Stimulated activated effector memory CD8-positive, alpha-beta T cell treated with anti-CD3 and anti-CD28 coated beads, Interleukin-12 subunit alpha, Interleukin-12 subunit beta, amount 100 ng/mL, for 72 hours (primary cell): ENCODE results near the gene KLHL14.
A peak's percentile ranks its signal among the peaks of the same experiment; 100 is the strongest.
"Not testable (repeated sequence)": the region's sequence is repeated elsewhere in the genome, so short reads cannot be mapped to it uniquely, and the experiment has no call there.

Experiments
- ATAC-seq: fragments of 150-1000 bp; cut with Tn5 transposase; 2 replicates; pipeline ENCODE4 v1.10.0; 2021
- DNase-seq, 2 donors: peaks; one replicate each; pipeline ENCODE4 v3.0.0; 2021 to 2022; ENCODE audit warnings: low spot score in 2 of 2
- H3K27ac Mint-ChIP-seq: one replicate; pipeline ENCODE4 v1.8.0; 2022; ENCODE audit warnings: mild to moderate bottlenecking, mixed read lengths
- H3K36me3 Mint-ChIP-seq: one replicate; pipeline ENCODE4 v1.8.0; 2022; ENCODE audit warnings: mild to moderate bottlenecking, mixed read lengths
- H3K4me1 Mint-ChIP-seq: one replicate; pipeline ENCODE4 v1.8.0; 2022; ENCODE audit warnings: mixed read lengths
- H3K4me3 Mint-ChIP-seq: one replicate; pipeline ENCODE4 v1.8.0; 2022; ENCODE audit warnings: mild to moderate bottlenecking, mixed read lengths
- H3K9me3 Mint-ChIP-seq: one replicate; pipeline ENCODE4 v1.8.0; 2022; ENCODE audit warnings: mixed read lengths

KLHL14 gene

GRCh38 chr18:32661486-32662299, 111.1 kb downstream of the KLHL14 start:
- no peak overlapping the region for H3K4me3 Mint-ChIP-seq
- ATAC-seq (peak; percentile 43), DNase-seq (no peak)
- no peak overlapping the region for H3K27ac Mint-ChIP-seq
- H3K4me1 Mint-ChIP-seq: no peaks in the 10 kb centered on the region
- H3K9me3 Mint-ChIP-seq: peaks cover 4% of the 10 kb centered on the region
- H3K36me3 Mint-ChIP-seq: no peaks in the 10 kb centered on the region

DNA sequence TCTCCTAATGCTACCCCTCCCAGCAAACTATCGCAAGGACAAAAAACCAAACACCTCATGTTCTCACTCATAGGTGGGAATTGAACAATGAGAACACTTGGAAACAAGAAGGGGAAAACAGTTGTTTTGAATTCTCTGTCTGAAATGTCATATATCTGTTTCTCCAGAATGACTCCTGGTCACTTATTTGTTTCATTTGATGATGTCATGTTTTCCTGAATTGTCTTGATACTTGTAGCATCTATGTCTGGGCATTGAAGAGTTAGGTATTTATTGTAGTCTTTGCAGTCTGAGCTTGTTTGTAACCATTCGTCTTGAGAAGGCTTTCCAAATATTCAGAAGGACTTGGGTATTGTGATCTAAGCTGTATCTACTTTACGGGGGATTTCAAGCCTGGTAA, 118.3 kb downstream of the KLHL14 start:
- DNase-seq, H3K4me1 Mint-ChIP-seq, ATAC-seq, H3K36me3 Mint-ChIP-seq, H3K27ac Mint-ChIP-seq, H3K4me3 Mint-ChIP-seq: not testable (repeated sequence)
- peaks cover 11% of the 10 kb centered on the region for H3K9me3 Mint-ChIP-seq

GRCh38 chr18:32637659-32638058, 135.2 kb downstream of the KLHL14 start:
- not testable (repeated sequence) for H3K36me3 Mint-ChIP-seq, H3K4me1 Mint-ChIP-seq, H3K27ac Mint-ChIP-seq, ATAC-seq, DNase-seq, H3K9me3 Mint-ChIP-seq, H3K4me3 Mint-ChIP-seq

GRCh38 chr18:32637226-32637625, 135.6 kb downstream of the KLHL14 start:
- Mint-ChIP-seq H3K4me1 (no peaks in the 10 kb centered on the region), H3K4me3 (no peak overlapping the region), H3K27ac (no peak overlapping the region), H3K9me3 (peaks cover 3% of the 10 kb centered on the region), H3K36me3 (no peaks in the 10 kb centered on the region)
- no peak for DNase-seq
- no peak for ATAC-seq

- ATAC-seq: no peak
- H3K4me1 Mint-ChIP-seq: no peaks in the 10 kb centered on the region
- H3K27ac Mint-ChIP-seq: no peak overlapping the region
- H3K36me3 Mint-ChIP-seq: no peaks in the 10 kb centered on the region
- no peak overlapping the region for H3K4me3 Mint-ChIP-seq
- peaks cover 3% of the 10 kb centered on the region for H3K9me3 Mint-ChIP-seq
- DNase-seq: no peak
These were observed 137.9 kb downstream of the KLHL14 start for GRCh38 chr18:32634876-32635431.

DNA sequence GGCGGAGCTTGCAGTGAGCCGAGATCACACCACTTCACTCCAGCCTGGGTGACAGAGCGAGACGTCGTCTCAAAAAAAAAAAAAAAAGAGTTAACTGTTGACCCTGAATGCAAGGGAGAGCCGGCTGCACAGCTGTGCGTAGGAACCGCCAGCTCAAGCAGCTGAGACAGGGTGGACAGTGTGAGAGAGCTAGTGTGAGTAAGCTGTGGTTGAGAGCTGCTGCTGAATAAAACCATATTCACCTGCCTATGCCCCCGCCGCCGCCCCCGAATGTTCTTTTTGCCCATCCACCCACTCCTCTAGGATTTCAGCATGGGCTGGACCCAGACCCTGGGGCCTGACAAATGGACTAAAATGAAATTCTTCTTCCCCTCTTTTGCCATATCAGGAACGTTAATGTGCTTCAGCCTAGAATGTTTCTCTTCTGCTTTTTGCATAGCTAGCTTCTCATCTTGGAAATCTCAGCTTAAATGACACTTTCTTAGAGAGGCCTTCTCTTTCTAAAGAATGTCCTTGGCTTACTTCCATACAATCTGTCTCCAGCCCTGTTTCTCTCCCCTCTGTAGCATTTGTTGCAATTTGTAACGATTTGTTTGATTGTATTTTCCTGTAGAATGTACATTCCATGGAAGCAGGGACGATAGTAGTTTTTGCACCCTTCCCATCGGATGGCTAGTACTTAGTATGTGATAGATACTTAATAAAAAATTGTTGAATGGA, 142.7 kb downstream of the KLHL14 start:
- H3K27ac Mint-ChIP-seq: no peak overlapping the region
- no peaks in the 10 kb centered on the region for H3K36me3 Mint-ChIP-seq
- no peaks in the 10 kb centered on the region for H3K4me1 Mint-ChIP-seq
- no peak for ATAC-seq
- H3K9me3 Mint-ChIP-seq: peaks cover 3% of the 10 kb centered on the region
- no peak for DNase-seq
- H3K4me3 Mint-ChIP-seq: no peak overlapping the region

DNA sequence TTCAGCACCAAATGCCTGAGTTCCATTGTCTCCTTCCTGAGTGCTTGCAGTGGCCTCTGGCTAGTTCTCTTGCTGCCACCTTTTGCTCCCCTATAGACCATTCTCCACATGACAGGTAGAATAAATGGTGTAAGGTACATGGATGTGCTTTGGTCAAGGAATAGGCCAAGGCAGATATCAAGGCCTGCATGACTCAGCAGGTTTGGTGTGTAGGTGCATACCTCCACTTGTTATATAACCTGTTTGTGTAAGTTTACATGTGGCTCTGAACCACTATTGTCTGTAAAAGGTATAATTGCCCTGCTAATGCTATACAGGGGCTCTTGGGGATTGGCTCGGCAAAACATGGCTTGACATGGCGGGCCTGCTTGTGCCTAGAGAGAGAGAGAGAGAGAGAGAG, 143.5 kb downstream of the KLHL14 start:
- Mint-ChIP-seq H3K4me1 (no peaks in the 10 kb centered on the region), H3K9me3 (peaks cover 2% of the 10 kb centered on the region), H3K27ac (no peak overlapping the region), H3K4me3 (no peak overlapping the region), H3K36me3 (no peaks in the 10 kb centered on the region)
- ATAC-seq: no peak
- no peak for DNase-seq

- Mint-ChIP-seq H3K4me1 (no peaks in the 10 kb centered on the region), H3K27ac (no peak overlapping the region), H3K36me3 (no peaks in the 10 kb centered on the region), H3K9me3 (peaks cover 2% of the 10 kb centered on the region), H3K4me3 (no peak overlapping the region)
- no peak for ATAC-seq
- no peak for DNase-seq
These were observed 148.6 kb downstream of the KLHL14 start for GRCh38 chr18:32624182-32624723.

GRCh38 chr18:32623563-32623962, 149.3 kb downstream of the KLHL14 start:
- Mint-ChIP-seq H3K36me3 (no peaks in the 10 kb centered on the region), H3K4me3 (no peak overlapping the region), H3K9me3 (peaks cover 2% of the 10 kb centered on the region), H3K4me1 (no peaks in the 10 kb centered on the region), H3K27ac (no peak overlapping the region)
- DNase-seq: no peak
- no peak for ATAC-seq
